NCI-H2107 (cell line): ENCODE measurements around the gene SEC11A.
"Not testable (repeated sequence)": the region's sequence is repeated elsewhere in the genome, so short reads cannot be mapped to it uniquely, and the experiment has no call there.

ENCODE experiments used
- DNase-seq: peaks from one replicate; lab custom pipeline; 2025; lab: John Stamatoyannopoulos, UW

Gene SEC11A

DNA sequence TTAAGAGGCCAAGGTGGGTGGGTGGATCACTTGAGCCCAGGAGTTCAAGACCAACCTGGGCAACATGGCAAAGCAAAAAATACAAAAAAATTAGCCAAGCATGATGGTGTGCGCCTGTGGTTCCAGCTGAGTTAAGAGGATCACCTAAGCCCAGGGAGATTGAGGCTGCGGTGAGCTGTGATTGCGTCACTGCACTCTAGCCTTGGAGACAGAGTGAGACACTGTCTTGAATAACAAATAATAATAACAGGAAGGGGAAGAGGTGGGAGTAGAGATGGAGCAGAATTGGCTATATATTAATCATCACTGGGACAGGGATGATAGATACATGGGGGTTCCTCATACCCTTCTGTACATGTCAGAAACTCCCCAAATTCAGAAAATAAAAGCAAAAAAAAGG is 34.1 kb downstream of the SEC11A start:
- no peak for DNase-seq

DNA sequence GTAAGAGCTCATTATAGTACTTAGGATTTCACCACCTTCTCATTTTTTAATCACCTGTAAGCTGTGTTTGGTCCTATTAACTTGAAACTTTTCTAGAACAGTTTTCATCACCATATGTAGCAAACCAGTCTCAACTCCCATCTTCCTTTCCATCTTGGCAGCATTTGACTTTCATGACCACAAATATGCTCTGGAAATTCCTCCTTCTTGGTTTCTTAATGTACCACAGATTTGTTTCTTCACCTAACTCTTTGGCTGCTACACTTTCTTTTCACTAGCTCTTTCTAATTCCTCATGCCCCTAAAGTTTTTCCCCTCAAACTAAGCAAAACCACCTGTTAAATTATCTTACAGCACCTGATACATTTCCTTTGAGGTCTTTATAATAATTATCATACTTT is 44.7 kb downstream of the SEC11A start:
- no peak for DNase-seq

DNA sequence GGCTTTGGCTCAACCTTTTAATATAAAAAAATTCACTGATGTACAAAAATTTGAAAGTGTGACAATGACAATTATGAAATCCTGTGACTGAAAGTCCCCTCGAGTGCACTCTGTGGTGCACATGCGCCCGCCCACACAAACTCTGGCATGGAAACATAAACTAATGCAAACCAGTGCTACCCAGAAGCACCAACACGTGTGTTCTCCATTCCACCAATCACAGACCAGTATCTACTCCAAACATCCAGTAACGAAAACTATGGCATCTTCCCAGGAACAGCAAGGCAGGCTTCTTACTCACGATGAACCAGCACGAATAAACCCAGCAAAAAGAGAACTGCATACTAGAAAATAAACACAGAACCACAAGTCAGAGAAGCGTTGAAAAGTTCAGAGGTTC is 46.2 kb downstream of the SEC11A start:
- no peak for DNase-seq

- no peak for DNase-seq
Measured at GRCh38 chr15:84668221-84668982, 47.5 kb downstream of the SEC11A start.

- no peak for DNase-seq
Measured at GRCh38 chr15:84666373-84666772, 49.6 kb downstream of the SEC11A start.

- no peak for DNase-seq
Measured at GRCh38 chr15:84661001-84661400, 54.9 kb downstream of the SEC11A start.

DNA sequence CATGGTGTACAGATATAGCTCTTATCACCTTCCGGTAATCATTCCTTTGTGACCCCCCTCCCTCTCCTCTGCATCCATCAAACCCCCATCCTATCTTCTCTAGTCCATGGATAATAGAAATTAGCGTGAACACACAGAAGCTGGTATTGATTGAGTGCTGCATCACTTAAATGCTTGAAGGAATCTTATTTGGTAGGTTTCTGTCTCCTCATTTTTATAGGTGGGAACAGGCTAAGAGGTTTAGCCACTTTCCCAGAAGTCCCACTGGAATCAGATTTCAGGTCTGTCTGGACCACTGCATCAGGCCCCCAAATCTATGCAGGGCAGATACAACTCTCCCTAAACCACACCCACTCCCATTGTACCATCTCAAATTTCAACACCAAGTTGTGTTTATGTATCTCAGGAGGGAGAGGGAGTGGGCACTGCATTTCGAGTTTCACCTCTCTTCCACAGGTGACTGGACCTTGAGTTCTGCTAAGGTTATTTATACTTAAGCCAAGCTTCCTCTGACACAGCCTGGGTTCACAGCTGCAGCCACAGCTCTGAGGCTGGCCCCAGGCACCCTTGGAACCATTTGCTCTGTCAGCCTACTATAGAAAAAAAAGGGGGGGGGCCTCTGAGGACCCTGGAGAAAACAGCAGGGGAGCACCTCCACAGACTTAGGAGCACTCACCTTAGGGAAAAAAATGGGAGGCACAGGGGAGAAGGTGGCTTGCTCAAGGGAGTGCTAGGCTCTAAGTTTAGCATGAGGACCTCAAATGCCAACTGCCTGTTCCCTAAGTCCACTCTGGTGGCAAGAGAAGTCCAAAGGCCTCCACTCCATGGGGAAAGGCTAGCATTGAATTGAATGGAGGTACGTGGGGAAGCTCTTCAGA is 55.8 kb downstream of the SEC11A start:
- no peak for DNase-seq

DNA sequence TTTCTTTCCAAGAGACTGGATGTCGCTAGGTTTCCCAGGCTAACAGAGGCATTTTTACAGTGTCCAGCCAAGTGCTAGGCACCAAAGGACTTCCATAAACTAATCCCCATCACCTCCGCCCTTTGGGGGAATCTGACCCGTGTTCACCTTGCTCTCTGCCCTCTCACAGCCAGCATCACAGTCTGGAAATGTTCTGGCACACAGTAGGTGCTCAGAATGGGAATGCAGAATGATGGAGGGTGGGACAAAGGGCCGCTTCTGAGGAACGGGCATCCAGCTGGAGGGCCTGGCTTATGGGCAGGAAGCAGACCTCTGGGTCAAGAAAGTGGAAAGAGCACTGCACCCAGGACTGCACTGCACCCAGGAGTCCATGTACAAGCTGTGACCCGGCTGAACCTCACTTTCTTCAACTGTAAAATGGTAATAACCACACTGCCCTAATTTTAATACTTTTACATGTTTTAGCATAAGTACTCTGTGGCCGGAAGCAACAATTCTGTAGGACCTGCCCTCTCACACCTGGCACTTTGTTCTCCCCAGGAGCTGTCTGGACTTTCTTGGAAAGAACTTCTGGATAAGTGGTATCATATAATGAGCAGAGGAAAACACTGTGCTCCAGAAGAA is 57.0 kb downstream of the SEC11A start:
- no peak for DNase-seq

DNA sequence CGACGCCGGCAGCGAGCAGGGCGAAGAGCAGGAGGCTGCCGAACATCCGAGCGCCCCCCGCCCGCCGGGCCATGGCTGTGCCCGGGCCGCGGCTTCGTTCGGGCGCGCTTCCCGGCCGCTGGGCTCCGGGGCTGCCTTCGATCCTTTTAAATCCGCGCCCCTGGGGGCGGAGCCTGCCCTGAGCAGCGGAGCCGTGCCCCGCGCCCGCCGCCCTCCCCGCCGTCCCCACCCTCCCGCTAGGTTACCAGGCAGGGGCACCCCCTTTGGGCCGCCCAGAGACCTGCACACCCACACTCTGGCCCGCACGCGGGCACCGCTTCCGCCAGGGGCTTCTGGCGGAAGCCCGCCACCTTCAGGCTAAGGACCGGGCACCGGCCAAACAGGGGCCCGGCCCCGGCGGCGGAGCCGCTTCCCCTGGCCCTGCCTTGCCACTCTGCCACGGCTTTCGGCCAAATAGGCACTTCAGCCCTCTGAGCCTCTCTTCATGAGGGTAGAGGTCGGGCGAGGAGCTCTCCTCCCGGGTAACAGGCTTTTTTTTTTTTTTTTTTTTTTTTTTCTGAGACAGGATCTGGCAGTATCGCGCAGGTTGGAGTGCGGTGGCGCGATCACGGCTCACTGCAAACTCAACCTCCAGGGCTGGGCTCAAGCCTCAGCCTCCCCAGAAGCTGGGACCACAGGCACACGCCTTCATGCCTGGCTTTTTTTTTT is 57.7 kb downstream of the SEC11A start, which contains the start of gene NMB:
TSS of gene NMB (minus strand) at position 120 of the 708 bp plus-strand sequence. CDS start at position 73, 47 bp downstream.
- DNase-seq: no peak

GRCh38 chr15:84657748-84658079 is 58.2 kb downstream of the SEC11A start:
- no peak for DNase-seq

DNA sequence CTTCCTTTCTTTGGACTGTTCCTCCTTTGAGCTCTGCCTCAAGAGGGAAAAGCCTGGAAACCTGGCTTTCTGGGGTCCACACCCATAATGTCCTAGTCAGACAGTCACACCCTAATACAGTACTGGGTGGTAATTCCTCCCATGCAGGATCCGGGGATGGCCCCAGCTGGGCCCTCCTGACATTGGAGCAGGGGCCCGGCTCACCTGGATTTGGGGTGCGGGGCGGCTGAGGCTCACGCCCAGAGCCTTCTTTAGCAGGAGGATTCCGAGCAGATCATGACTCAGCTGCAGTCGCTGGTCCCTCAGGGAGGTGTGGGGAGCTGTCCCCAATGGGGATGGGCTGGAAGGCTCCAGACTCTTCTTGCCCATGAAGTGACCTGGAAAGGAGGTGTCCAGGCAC is 59.0 kb downstream of the SEC11A start:
- DNase-seq: no peak

- peak; percentile 44 for DNase-seq
Measured at GRCh38 chr15:84654689-84655453, 61.1 kb downstream of the SEC11A start.

- DNase-seq: peak; percentile 83
Measured at GRCh38 chr15:84653910-84654688, 61.8 kb downstream of the SEC11A start, which contains the start of gene WDR73. TSS of gene WDR73 (minus strand) at chr15:84654283. CDS start at chr15:84654274, 9 bp downstream.

DNA sequence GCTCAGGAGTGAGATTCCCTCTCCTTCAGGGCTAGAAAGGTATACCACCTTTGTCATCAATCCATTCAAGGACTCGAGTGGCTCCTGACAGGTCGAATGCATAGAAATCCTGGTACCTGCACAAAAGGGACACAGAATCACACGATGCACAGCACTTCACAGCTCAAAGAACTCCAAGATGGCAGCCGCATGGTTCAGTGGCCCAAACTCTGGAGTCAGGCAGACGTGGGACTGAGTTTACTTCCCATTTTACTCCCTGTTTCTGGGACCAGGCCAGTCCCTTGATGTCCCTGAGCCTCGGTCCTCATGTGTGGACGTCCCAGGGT is 62.4 kb downstream of the SEC11A start:
- DNase-seq: no peak

DNA sequence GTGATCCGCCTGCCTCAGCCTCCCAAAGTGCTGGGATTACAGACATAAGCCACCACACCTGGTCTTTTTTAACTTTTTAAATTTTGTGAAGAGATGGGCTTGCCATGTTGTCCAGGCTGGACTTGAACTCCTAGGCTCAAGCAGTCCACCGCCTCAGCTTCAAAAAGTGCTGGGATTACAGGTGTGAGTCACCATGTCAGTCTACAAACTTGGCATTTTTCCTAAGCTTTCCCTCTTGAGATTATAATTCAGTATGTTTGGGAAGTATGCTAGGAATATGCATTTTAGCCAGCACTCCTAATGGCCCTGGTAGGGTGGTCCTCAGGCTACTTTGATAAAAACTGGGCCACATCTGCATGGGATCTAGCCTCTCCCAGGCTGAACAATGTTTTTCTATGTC is 66.2 kb downstream of the SEC11A start:
- DNase-seq: no peak

GRCh38 chr15:84648539-84648938 is 67.4 kb downstream of the SEC11A start:
- no peak for DNase-seq

GRCh38 chr15:84647726-84648125 is 68.2 kb downstream of the SEC11A start:
- DNase-seq: no peak

DNA sequence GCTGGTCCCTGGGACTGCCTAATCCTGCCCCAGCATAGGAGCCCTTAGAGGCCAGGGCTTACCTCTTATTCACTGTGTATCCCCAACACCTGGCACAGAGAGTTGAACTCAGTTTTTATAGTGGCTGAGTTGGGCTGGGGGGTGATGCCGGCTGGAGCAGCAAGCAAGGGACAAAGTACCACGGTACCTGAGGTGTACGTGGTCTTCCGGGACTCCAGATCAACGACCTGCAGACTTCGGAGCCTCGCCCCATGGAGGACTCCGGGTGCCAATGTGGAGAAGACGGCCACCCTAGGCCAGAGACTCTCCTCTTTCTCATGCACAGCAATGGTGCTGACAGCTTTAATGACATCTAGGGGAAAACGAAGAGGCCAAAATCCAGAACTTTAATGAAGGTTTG is 69.9 kb downstream of the SEC11A start:
- no peak for DNase-seq

- no peak for DNase-seq
Measured at GRCh38 chr15:84645496-84645895, 70.4 kb downstream of the SEC11A start.

DNA sequence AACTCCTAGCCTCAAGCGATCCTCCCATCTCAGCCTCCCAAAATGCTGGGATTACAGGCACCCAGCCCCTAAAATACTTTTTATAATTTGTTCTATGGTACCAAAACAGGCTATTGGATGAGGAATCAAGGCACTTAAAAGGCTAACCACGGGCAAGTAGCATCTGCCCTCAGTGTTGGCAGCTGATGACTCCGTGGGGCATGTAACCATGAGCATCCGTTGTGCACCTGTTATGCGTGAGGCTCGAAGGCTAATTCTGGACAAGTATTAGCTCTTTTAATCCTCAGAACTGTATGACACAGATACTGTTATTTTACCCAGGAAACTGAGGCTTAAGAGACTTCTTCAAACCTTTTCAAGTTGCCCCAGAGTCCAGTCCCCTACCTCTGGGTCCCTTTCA is 72.1 kb downstream of the SEC11A start:
- no peak for DNase-seq

DNA sequence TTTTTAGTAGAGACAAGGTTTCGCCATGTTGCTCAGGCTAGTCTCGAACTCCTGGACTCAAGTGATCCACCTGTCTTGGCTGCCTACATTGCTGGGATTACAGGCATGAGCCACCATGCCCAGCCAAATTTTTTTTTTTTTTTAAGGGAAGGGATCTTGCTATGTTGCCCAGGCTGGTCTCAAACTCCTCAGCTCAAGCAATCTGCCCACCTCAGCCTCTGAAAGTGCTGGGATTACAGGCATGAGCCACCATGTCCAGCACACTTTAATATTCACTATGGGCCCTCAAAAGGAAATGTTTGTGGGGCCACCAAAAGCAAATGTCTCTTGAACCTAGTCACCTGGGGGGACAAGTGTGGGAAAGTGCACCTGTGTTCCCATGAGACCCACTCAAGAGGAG is 73.3 kb downstream of the SEC11A start:
- not testable (repeated sequence) for DNase-seq
